NCI-H2081 treated with DMSO at 0.1 percent for 48 hours (cell line): ENCODE results near the gene PGA4.
"Not testable (repeated sequence)": the region's sequence is repeated elsewhere in the genome, so short reads cannot be mapped to it uniquely, and the experiment has no call there.

Experiments used
- DNase-seq: peaks from one replicate; lab custom pipeline; 2025; lab: John Stamatoyannopoulos, UW

Gene PGA4

DNA sequence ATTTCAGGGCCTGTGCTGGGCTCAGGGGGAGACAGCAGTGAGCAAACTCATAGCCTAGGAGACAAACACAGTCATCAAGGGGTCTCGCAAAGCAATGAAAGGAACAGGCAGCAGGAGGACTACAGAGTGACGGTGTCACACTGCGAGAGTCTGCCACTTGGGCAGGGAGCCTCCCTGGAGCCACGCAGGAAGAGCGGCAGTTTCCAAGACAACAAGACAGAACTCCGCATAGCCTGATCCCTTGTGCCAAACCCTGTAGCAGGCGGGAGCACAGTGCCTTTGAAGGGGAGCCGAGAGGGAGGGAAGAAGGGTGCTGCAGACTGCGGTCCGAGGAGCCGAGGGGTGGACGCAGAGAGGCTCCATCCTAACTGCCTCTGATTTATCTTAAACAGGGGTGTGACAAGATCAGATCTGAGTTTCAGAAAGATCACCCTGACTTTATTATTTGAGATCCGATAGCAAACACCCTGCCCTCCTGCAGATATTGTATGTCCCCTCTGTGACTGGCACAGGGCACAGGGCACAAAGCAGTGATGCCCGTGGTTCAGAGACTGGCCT is 17.6 kb upstream of the PGA4 start:
- not testable (repeated sequence) for DNase-seq

- DNase-seq, result not testable (repeated sequence)
These were observed 14.4 kb upstream of the PGA4 start for GRCh38 chr11:61207636-61208310.

DNA sequence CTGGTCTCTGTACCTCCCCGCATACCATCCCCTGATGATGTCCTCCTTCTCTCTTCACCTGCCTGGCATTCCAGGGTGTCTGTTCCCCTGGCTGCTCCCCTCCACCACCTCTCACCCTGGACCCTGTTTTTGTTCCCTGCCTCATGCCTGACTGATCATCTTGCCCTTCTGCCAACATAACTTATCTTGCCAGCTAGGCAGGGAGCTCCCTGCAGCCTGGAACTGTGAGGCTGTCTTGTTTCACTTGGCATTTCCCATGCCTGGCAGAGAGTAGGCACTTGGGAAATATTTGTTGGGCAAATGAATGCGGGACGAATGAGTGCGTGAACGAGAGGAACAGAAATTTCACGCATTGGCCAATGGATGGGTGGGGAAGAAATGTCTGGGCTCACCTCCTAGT is 11.5 kb upstream of the PGA4 start:
- DNase-seq, result not testable (repeated sequence)

GRCh38 chr11:61211327-61211952 is 10.7 kb upstream of the PGA4 start:
- DNase-seq, result not testable (repeated sequence)

- not testable (repeated sequence) for DNase-seq
These were observed 9.9 kb upstream of the PGA4 start for GRCh38 chr11:61212202-61212601.

DNA sequence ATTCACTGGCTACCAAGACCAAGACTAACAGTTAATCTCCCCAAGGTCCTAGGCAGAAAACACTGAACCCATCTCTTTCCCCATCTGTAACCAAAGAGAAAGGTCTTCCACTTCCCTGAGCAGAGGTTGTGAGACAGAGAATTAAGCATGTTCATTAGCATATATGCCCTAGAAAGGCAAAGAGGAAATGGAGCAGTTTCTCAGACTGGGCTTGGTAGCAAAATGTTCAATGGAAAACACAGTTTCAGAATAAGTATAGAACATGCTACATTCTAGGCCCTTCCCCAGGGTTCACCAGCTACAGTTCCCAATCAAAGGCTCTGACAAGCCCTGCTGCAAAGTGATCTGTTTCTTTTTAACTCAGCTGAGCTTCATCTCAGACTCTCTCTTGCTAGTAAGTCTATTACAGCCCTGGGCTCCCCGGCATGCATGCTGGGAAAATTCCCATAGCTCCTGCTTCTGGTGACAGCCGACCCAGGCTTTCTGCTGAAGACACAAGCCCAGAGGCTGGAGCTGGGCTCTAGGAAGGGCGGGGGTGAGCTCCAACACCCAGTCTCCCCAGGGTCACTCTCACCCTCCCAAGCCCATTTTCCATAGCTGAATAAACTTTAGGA is 8.3 kb upstream of the PGA4 start:
- DNase-seq, result not testable (repeated sequence)

- DNase-seq, result not testable (repeated sequence)
These were observed 3.8 kb upstream of the PGA4 start for GRCh38 chr11:61218306-61218705.

GRCh38 chr11:61219016-61219415 is 3.1 kb upstream of the PGA4 start:
- not testable (repeated sequence) for DNase-seq

- DNase-seq, result not testable (repeated sequence)
These were observed 545 bp downstream of the PGA4 start for GRCh38 chr11:61222692-61223091.

DNA sequence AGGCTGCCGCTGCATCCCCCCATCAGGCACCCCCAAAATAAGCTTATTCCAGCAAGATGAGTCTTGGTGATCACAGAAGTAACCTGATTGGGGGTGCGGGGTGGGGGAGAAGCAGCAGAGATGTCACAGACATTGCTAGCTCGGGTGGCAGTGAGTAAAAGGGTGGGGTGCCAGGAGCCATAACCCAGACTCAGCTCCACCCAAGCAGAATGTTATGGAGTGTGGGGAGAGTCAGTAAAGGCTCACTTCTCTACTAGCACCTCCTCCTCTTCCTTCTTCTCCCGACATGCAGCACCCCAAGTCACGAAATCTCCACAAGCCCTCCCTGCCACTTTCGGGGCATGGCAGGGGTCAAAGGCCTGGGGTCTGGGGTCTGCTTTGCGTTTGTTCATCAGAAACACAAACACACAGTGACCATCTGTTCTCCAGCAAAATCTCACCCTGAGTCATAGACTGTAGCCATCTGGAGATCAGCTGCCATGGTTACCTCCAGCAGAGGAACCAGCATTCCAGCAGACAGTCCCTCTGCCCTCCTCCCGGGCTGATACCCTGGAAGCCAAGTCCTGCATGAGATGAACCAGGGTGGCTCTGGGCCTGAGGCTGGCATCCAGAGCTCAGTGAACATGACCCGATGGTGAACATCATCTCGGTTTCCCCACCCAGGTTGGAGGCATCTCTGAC is 4.5 kb downstream of the PGA4 start:
- DNase-seq, result not testable (repeated sequence)

GRCh38 chr11:61229458-61229857 is 7.3 kb downstream of the PGA4 start:
- not testable (repeated sequence) for DNase-seq

GRCh38 chr11:61231033-61231432 is 8.9 kb downstream of the PGA4 start:
- DNase-seq, result not testable (repeated sequence)

GRCh38 chr11:61231585-61231984 is 9.4 kb downstream of the PGA4 start:
- not testable (repeated sequence) for DNase-seq

DNA sequence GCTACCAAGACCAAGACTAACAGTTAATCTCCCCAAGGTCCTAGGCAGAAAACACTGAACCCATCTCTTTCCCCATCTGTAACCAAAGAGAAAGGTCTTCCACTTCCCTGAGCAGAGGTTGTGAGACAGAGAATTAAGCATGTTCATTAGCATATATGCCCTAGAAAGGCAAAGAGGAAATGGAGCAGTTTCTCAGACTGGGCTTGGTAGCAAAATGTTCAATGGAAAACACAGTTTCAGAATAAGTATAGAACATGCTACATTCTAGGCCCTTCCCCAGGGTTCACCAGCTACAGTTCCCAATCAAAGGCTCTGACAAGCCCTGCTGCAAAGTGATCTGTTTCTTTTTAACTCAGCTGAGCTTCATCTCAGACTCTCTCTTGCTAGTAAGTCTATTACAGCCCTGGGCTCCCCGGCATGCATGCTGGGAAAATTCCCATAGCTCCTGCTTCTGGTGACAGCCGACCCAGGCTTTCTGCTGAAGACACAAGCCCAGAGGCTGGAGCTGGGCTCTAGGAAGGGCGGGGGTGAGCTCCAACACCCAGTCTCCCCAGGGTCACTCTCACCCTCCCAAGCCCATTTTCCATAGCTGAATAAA is 10.5 kb downstream of the PGA4 start:
- DNase-seq, result not testable (repeated sequence)

GRCh38 chr11:61237130-61237529 is 15.0 kb downstream of the PGA4 start:
- DNase-seq, result not testable (repeated sequence)

- DNase-seq, result not testable (repeated sequence)
These were observed 18.1 kb downstream of the PGA4 start for GRCh38 chr11:61240288-61240687.

- not testable (repeated sequence) for DNase-seq
These were observed 18.7 kb downstream of the PGA4 start, which contains the start of gene PGA5 for GRCh38 chr11:61240875-61241274. Gene PGA5 (plus strand): TSS chr11:61241175. CDS start chr11:61241227, 52 bp downstream.

DNA sequence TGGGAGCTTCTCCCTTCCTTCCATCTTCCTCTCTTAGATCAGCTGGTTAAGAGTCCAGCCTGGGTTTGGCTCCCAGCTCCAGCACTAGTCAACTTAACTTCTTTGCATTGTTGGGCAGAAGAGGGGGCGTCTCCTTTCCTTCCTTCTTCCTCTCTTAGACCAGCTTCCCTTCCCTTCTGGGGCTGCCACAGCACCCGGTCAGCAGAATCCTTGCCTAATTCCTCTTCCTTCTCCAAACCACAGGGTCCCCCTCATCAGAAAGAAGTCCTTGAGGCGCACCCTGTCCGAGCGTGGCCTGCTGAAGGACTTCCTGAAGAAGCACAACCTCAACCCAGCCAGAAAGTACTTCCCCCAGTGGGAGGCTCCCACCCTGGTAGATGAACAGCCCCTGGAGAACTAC is 19.4 kb downstream of the PGA4 start:
- DNase-seq, result not testable (repeated sequence)

DNA sequence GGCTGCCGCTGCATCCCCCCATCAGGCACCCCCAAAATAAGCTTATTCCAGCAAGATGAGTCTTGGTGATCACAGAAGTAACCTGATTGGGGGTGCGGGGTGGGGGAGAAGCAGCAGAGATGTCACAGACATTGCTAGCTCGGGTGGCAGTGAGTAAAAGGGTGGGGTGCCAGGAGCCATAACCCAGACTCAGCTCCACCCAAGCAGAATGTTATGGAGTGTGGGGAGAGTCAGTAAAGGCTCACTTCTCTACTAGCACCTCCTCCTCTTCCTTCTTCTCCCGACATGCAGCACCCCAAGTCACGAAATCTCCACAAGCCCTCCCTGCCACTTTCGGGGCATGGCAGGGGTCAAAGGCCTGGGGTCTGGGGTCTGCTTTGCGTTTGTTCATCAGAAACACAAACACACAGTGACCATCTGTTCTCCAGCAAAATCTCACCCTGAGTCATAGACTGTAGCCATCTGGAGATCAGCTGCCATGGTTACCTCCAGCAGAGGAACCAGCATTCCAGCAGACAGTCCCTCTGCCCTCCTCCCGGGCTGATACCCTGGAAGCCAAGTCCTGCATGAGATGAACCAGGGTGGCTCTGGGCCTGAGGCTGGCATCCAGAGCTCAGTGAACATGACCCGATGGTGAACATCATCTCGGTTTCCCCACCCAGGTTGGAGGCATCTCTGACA is 23.3 kb downstream of the PGA4 start:
- DNase-seq, result not testable (repeated sequence)

- DNase-seq, result not testable (repeated sequence)
These were observed 25.9 kb downstream of the PGA4 start for GRCh38 chr11:61248071-61248470.

GRCh38 chr11:61249201-61249600 is 27.1 kb downstream of the PGA4 start:
- DNase-seq, result not testable (repeated sequence)
